K562 (cell line): ENCODE results near the gene LPGAT1. TPM values are rescaled to one million over a fixed set of nuclear protein-coding genes. Genes with fewer than 3 reads are reported as not detected.

Experiments used
- ATAC-seq: fragments of 200-7000 bp; cut with Tn5 transposase; 3 replicates; pipeline ENCODE4 v1.9.1; 2020; ENCODE audit warnings: moderate library complexity
- BruUV-seq: library from RNA; stranded (reverse); fragments of 400-500 nt; replicated peaks from 2 replicates; lab custom pipeline; 2021; lab: Mats Ljungman, UMichigan
- CTCF ChIA-PET: fragments of 300-600 bp; formaldehyde crosslinking; extraction: SDS; loops from one replicate; lab custom pipeline; 2021; ENCODE audit warnings: low intra/inter-chr PET ratio; lab: Yijun Ruan, JAX
- POLR2A ChIA-PET: fragments of 300-600, 350-650 bp; sonication (Branson Sonifier 250); formaldehyde crosslinking; extraction: SDS; loops from one replicate; lab custom pipeline; 2021; ENCODE audit warnings: antibody characterized with exemption, inconsistent platforms; lab: Yijun Ruan, JAX
- DNase-seq, 4 experiments: peaks; one replicate each; pipeline versions ENCODE4 v3.0.0 to v3.0.0-alpha.2; 2011 to 2018; ENCODE audit warnings: low spot score in 3 of 4, mixed read lengths in 3 of 4; ENCODE audit errors: extremely low read depth in 1 of 4
- FAIRE-seq: peaks from 2 replicates; lab custom pipeline; 2011; peaks lifted over from hg19 to GRCh38; lab: Jason Lieb, UNC
- H2AFZ ChIP-seq: 2 replicates; pipeline ENCODE4 v1.6.0; 2011; ENCODE audit warnings: low read depth, low read length, control low read depth, inconsistent platforms
- H3K27ac ChIP-seq: fragments of 200-600 bp; 3 replicates; pipeline ENCODE4 v1.8.0; 2011; ENCODE audit warnings: low read depth, mild to moderate bottlenecking, control low read depth, inconsistent platforms, low read length, moderate library complexity, mixed read lengths; ENCODE audit errors: extremely low read depth
- H3K27me3 ChIP-seq, 2 experiments: fragments of 300-600 bp in 1 of 2; 2 replicates in 1 of 2; 3 replicates in 1 of 2; pipeline versions ENCODE4 v1.6.0 to v1.8.0; 2011; ENCODE audit warnings: inconsistent platforms in 2 of 2, low read length in 2 of 2, mild to moderate bottlenecking in 1 of 2, mixed read lengths in 1 of 2, moderate library complexity in 1 of 2; ENCODE audit not compliant: control insufficient read depth in 2 of 2, insufficient read depth in 2 of 2
- H3K36me3 ChIP-seq: fragments of 300-600 bp; 3 replicates; pipeline ENCODE4 v1.8.0; 2011; ENCODE audit warnings: mild to moderate bottlenecking, low read length, inconsistent platforms; ENCODE audit not compliant: control insufficient read depth, insufficient read depth
- H3K4me1 ChIP-seq, 2 experiments: fragments of 200-600 bp in 1 of 2; replicated peaks in 1 of 2; 2 replicates in 1 of 2; 3 replicates in 1 of 2; pipeline versions ENCODE4 v1.5.1 to v1.8.0; 2011; ENCODE audit warnings: inconsistent platforms in 2 of 2, low read length in 2 of 2, mild to moderate bottlenecking in 1 of 2, mixed read lengths in 1 of 2, moderate library complexity in 1 of 2; ENCODE audit not compliant: control insufficient read depth in 2 of 2, insufficient read depth in 2 of 2
- H3K4me2 ChIP-seq: 2 replicates; pipeline ENCODE4 v1.6.1; 2011; ENCODE audit warnings: low read length, control low read depth, inconsistent platforms, mixed read lengths; ENCODE audit not compliant: insufficient read depth
- H3K4me3 ChIP-seq: fragments of 200-600 bp; sonication (generic), shearing (Covaris generic); 2 replicates; pipeline ENCODE4 v1.5.1; 2016; ENCODE audit warnings: control low read depth, inconsistent platforms
- H3K79me2 ChIP-seq: fragments of 200-600 bp; 3 replicates; pipeline ENCODE4 v1.8.0; 2011; ENCODE audit warnings: low read length, inconsistent platforms; ENCODE audit not compliant: control insufficient read depth, insufficient read depth
- H3K9ac ChIP-seq, 2 experiments: 2 replicates each; pipeline versions ENCODE4 v1.6.0 to v1.6.1; 2011; ENCODE audit warnings: low read depth in 2 of 2, low read length in 2 of 2, control low read depth in 1 of 2, inconsistent platforms in 1 of 2, mild to moderate bottlenecking in 1 of 2, mixed read lengths in 1 of 2; ENCODE audit not compliant: insufficient read depth in 1 of 2
- H3K9me1 ChIP-seq: one replicate; pipeline ENCODE4 v1.6.0; 2011; ENCODE audit warnings: inconsistent platforms, mild to moderate bottlenecking, low read length, moderate library complexity; ENCODE audit not compliant: control insufficient read depth, insufficient read depth
- H3K9me3 ChIP-seq: replicated peaks from 2 replicates; pipeline ENCODE4 v1.5.1; 2011; ENCODE audit warnings: low read depth, low read length, inconsistent platforms; ENCODE audit not compliant: control insufficient read depth, insufficient read depth
- H4K20me1 ChIP-seq: replicated peaks from 2 replicates; pipeline ENCODE4 v1.6.1; 2011; ENCODE audit warnings: low read length, inconsistent platforms, mixed read lengths; ENCODE audit not compliant: control insufficient read depth, insufficient read depth
- CSDE1 ChIP-seq, 2 experiments: fragments of 450-650 bp; IDR thresholded peaks; 2 replicates each; pipeline ENCODE4 v1.6.1; 2016; ENCODE audit warnings: mild to moderate bottlenecking in 1 of 2
- HBP1 ChIP-seq: fragments of 450-650 bp; formaldehyde crosslinking; IDR thresholded peaks from 2 replicates; pipeline ENCODE4 v1.4.0; 2022; ENCODE audit warnings: missing genetic modification characterization
- HMBOX1 ChIP-seq: sonication (generic); IDR thresholded peaks from 2 replicates; pipeline ENCODE4 v1.6.1; 2016
- TFAM ChIP-seq: fragments of 250-450 bp; sonication (Bioruptor Pico); conservative IDR thresholded peaks from 2 replicates; pipeline ENCODE4 v1.5.0; 2021; ENCODE audit warnings: mild to moderate bottlenecking, moderate library complexity
- TRIM28 ChIP-seq: fragments of 450-650 bp; IDR thresholded peaks from 2 replicates; pipeline ENCODE4 v1.6.1; 2017
- WGBS: fragments of 100-300 bp; shearing (Covaris generic); methylation state at CpG from one replicate; pipeline ENCODE4 v1.1.6; 2016; ENCODE audit warnings: low coverage, mixed read lengths; ENCODE audit not compliant: insufficient coverage; ENCODE audit errors: missing lambda C conversion rate; 5-methylcytosine and 5-hydroxymethylcytosine counted together
- in situ Hi-C: fragments of 300-500 bp; cut with MboI; formaldehyde crosslinking; loops from 4 replicates; pipeline ENCODE4 v1.15.0; 2018; ENCODE audit warnings: inconsistent platforms, mixed read lengths
- intact Hi-C: fragments of 100-400 bp; cut with micrococcal nuclease; formaldehyde crosslinking; loops from 2 replicates; pipeline ENCODE4 v1.14.2; 2022
- polyA plus RNA-seq, 8 experiments: library from polyadenylated mRNA; depleted of rRNA in 4 of 8; stranded (reverse) in 5 of 8; unstranded in 3 of 8; fragments of >200 nt; fragmentation: Nextera tagmentation in 2 of 8; fragmentation: Illumina TruSeq in 1 of 8; extraction: Ambion mirVana in 2 of 8; extraction: Trizol in 1 of 8; gene quantifications; 2 replicates each; pipeline versions ENCODE4 v1.2.1 to v1.2.3, GENCODE V29; 2011 to 2014; ENCODE audit warnings: inconsistent platforms in 1 of 8, missing spikeins in 1 of 8
- total RNA-seq, 7 experiments: library from RNA; depleted of rRNA in 6 of 7; stranded (reverse); fragments of >200 nt in 6 of 7; fragmentation: Illumina TruSeq in 2 of 7; extraction: Trizol in 2 of 7; gene quantifications; 2 replicates each; pipeline versions ENCODE4 v1.2.1 to v1.2.3, GENCODE V29; 2011 to 2021; ENCODE audit warnings: low replicate concordance in 1 of 7

Gene LPGAT1
- total and polyA plus RNA-seq, 9 of the 15 experiments (the other 6 are each of a cell fraction or from before 2014, with no cell fraction given), result 5.7 to 31.4 (median 16.3) TPM

- POLR2A ChIA-PET, result interaction anchor here (1.0 to 1.5 kb wide), 2 partner anchors 15 to 21 kb away, joined by 3 to 8 read pairs; no protein-coding TSS in a partner anchor
- H3K9me1 ChIP-seq, result no peaks in the 10 kb centered on the region
- no peak overlapping the region for H3K27ac ChIP-seq
- H3K4me3 ChIP-seq, result no peak overlapping the region
- H3K9ac ChIP-seq, result no peak overlapping the region
- peak overlapping the region; percentile 26; the same call in 1 of the 2 replicates for H2AFZ ChIP-seq
- no peak overlapping the region for H3K4me2 ChIP-seq
- peaks cover 4 to 11% of the 10 kb centered on the region in 2 experiments; a peak in 2 of 5 replicates for H3K4me1 ChIP-seq
- DNase-seq (no peak), FAIRE-seq (no peak), ATAC-seq (no peak)
- CTCF ChIA-PET, result no interaction called here
- H3K36me3 ChIP-seq, result no peaks in the 10 kb centered on the region
- H4K20me1 ChIP-seq, result no peaks in the 10 kb centered on the region
- WGBS, result 76% methylated on average over 6 of the region's 6 CpGs
- BruUV-seq, result no TSS peak
- in situ Hi-C loops, result no loop called here
- TF ChIP-seq HMBOX1 (no peak), TFAM (CRISPR knock-in tag) (no peak), CSDE1 (IDR thresholded peaks at IDR 0.05) (no peak), HBP1 (CRISPR knock-in tag) (no peak), TRIM28 (no peak)
- intact Hi-C loops, result no loop called here
- no peaks in the 10 kb centered on the region for H3K27me3 ChIP-seq
- H3K79me2 ChIP-seq, result no peaks in the 10 kb centered on the region
- H3K9me3 ChIP-seq, result no peaks in the 10 kb centered on the region
These were observed 122.6 kb downstream of the LPGAT1 start for GRCh38 chr1:211708006-211708405.
